Measurements from ENCODE around the gene IER2.

IER2 gene

DNA sequence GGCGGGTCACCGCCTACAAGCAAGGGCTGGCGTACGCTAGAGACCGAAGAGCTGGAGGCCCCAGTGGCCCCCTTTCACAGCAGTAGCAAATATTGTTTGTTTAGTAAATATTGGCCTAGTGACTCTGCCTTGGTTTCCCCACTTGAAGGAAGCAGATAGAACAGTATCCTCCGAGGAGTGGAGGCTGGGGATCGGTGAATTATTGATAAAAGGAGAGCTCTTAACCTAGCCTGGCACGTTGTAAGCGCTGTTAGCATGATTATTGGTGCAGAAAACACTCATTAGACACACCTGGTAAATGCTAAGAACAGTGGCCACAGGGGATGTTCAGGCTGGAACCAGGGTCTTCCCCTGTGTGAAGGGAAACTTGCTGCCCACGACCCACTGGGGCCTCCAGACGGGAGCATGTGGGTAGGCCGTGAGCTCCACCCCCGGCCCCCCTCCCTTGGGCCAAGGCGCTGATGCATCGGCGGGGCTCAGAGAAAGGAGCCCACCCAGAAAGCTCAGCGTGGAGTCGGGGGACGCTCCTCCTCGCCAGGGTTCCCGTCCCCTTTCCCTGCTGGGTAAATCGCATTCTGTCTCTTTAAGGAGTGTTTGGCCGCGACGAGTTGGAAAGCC is 2.3 kb downstream of the IER2 start:
- Histone ChIP-seq H3K4ac (ENCODE audit: low read depth in 1 of 2, low read length in 2 of 2) (peak overlapping the region; percentile 79 to 94), H2BK12ac (ENCODE audit: low read length in 2 of 2) (peak overlapping the region; percentile 49 to 83), H3K9ac (ENCODE audit: low read length) (peak overlapping the region; percentile 100), H2BK15ac (ENCODE audit: low read depth, poor library complexity, severe bottlenecking) (peak overlapping the region; percentile 92), H2BK120ac (ENCODE audit: low read depth, low read length) (peak overlapping the region; percentile 50), H3K27ac (ENCODE audit: low read length, poor library complexity, severe bottlenecking) (peak overlapping the region; percentile 77), H2BK5ac (ENCODE audit: low read depth, low read length, poor library complexity, severe bottlenecking) (peak overlapping the region; percentile 91), H4K91ac (ENCODE audit: low read length) (peak overlapping the region; percentile 48), H3K4me2 (ENCODE audit: low read length, poor library complexity, severe bottlenecking) (peak overlapping the region; percentile 71), H2AK5ac (ENCODE audit: low read length, severe bottlenecking) (peak overlapping the region; percentile 56), H3K23ac (ENCODE audit: low read length in 2 of 2) (peak overlapping the region in 1 of 2 experiments; percentile 23), H3K18ac (ENCODE audit: low read depth in 1 of 2, low read length in 2 of 2) (peak overlapping the region; percentile 17 to 94), H3K4me1 (ENCODE audit: control insufficient read depth, insufficient read depth, low read depth, low read length) (peaks cover 27% of the 10 kb centered on the region), H3K4me3 (ENCODE audit: insufficient read depth in 1 of 2, low read depth in 1 of 2, low read length in 2 of 2) (peak overlapping the region; percentile 46 to 91), H3K79me1 (replicated peaks; ENCODE audit: low read length, poor library complexity, severe bottlenecking) (peaks cover 12% of the 10 kb centered on the region), H3K27me3 (ENCODE audit: control insufficient read depth in 1 of 2, insufficient read depth in 1 of 2, low read length in 2 of 2) (no peaks in the 10 kb centered on the region), H3K9me3 (ENCODE audit: control insufficient read depth, low read length) (no peaks in the 10 kb centered on the region), H3K36me3 (ENCODE audit: control insufficient read depth in 1 of 2, insufficient read depth in 2 of 2, low read depth in 1 of 2, low read length in 2 of 2) (peaks cover 8% of the 10 kb centered on the region in 2 experiments), H2AFZ (ENCODE audit: low read depth, low read length) (no peak overlapping the region), H3K14ac (ENCODE audit: low read length in 2 of 2) (peak overlapping the region in 1 of 2 experiments; percentile 80), H4K8ac (ENCODE audit: low read length) (peak overlapping the region; percentile 85)
- DNase-seq = no peak
- under 1% methylated on average over 25 of the region's 25 CpGs for WGBS

DNA sequence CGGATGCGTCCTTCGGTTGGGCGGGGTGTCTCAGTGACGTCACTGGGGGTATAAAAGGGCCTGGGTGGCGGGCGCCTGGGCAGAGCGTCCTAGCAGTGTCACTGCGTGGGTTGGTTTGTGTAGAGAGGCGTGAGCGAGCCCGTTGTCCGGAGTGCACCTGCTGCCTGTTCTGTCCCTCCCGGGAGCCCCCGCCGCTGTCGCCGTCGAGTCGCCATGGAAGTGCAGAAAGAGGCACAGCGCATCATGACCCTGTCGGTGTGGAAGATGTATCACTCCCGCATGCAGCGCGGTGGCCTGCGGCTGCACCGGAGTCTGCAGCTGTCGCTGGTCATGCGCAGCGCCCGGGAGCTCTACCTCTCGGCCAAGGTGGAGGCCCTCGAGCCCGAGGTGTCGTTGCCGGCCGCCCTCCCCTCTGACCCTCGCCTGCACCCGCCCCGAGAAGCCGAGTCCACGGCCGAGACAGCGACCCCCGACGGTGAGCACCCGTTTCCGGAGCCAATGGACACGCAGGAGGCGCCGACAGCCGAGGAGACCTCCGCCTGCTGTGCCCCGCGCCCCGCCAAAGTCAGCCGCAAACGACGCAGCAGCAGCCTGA is 2.9 kb downstream of the IER2 start:
- under 1% methylated on average over 57 of the region's 59 CpGs for WGBS
- Histone ChIP-seq H3K27ac (ENCODE audit: low read length, poor library complexity, severe bottlenecking) (peak overlapping the region; percentile 77), H3K18ac (ENCODE audit: low read depth in 1 of 2, low read length in 2 of 2) (peak overlapping the region; percentile 88 to 97), H3K14ac (ENCODE audit: low read length in 2 of 2) (peak overlapping the region in 1 of 2 experiments; percentile 99), H4K91ac (ENCODE audit: low read length) (peak overlapping the region; percentile 76), H3K9ac (ENCODE audit: low read length) (peak overlapping the region; percentile 100), H2BK12ac (ENCODE audit: low read length in 2 of 2) (peak overlapping the region in 1 of 2 experiments; percentile 75), H3K4me1 (ENCODE audit: control insufficient read depth, insufficient read depth, low read depth, low read length) (peaks cover 27% of the 10 kb centered on the region), H2AFZ (ENCODE audit: low read depth, low read length) (no peak overlapping the region), H3K36me3 (ENCODE audit: control insufficient read depth in 1 of 2, insufficient read depth in 2 of 2, low read depth in 1 of 2, low read length in 2 of 2) (peaks cover 8% of the 10 kb centered on the region in 2 experiments), H3K4ac (ENCODE audit: low read depth in 1 of 2, low read length in 2 of 2) (peak overlapping the region; percentile 57 to 71), H3K79me1 (replicated peaks; ENCODE audit: low read length, poor library complexity, severe bottlenecking) (peaks cover 12% of the 10 kb centered on the region), H3K4me3 (ENCODE audit: insufficient read depth in 1 of 2, low read depth in 1 of 2, low read length in 2 of 2) (peak overlapping the region; percentile 91 to 95), H2BK15ac (ENCODE audit: low read depth, poor library complexity, severe bottlenecking) (peak overlapping the region; percentile 44), H2BK5ac (ENCODE audit: low read depth, low read length, poor library complexity, severe bottlenecking) (peak overlapping the region; percentile 94), H2BK120ac (ENCODE audit: low read depth, low read length) (peak overlapping the region; percentile 78), H3K4me2 (ENCODE audit: low read length, poor library complexity, severe bottlenecking) (peak overlapping the region; percentile 71), H3K23ac (ENCODE audit: low read length in 2 of 2) (peak overlapping the region; percentile 51 to 98), H2AK5ac (ENCODE audit: low read length, severe bottlenecking) (no peak overlapping the region), H4K8ac (ENCODE audit: low read length) (peak overlapping the region; percentile 54), H3K9me3 (ENCODE audit: control insufficient read depth, low read length) (no peaks in the 10 kb centered on the region), H3K27me3 (ENCODE audit: control insufficient read depth in 1 of 2, insufficient read depth in 1 of 2, low read length in 2 of 2) (no peaks in the 10 kb centered on the region)
- DNase-seq = peak; percentile 98

GRCh38 chr19:13153569-13154240 is 3.5 kb downstream of the IER2 start:
- peak overlapping the region in 1 of 2 experiments; percentile 88 for H2BK12ac ChIP-seq (ENCODE audit: low read length in 2 of 2)
- under 1% methylated on average over 68 of the region's 69 CpGs for whole genome bisulfite sequencing

More at GRCh38 chr19:13153569-13154240, 3.5 kb downstream of the IER2 start:
- peak overlapping the region; percentile 78 for H2BK120ac ChIP-seq (ENCODE audit: low read depth, low read length)
- peak overlapping the region; percentile 71 for H3K4me2 ChIP-seq (ENCODE audit: low read length, poor library complexity, severe bottlenecking)
- no peaks in the 10 kb centered on the region for H3K27me3 ChIP-seq (ENCODE audit: control insufficient read depth in 1 of 2, insufficient read depth in 1 of 2, low read length in 2 of 2)
- H3K18ac ChIP-seq (ENCODE audit: low read depth in 1 of 2, low read length in 2 of 2) = peak overlapping the region; percentile 88 to 97
- peak overlapping the region; percentile 91 to 95 for H3K4me3 ChIP-seq (ENCODE audit: insufficient read depth in 1 of 2, low read depth in 1 of 2, low read length in 2 of 2)
- no peak overlapping the region for H2AFZ ChIP-seq (ENCODE audit: low read depth, low read length)
- H3K23ac ChIP-seq (ENCODE audit: low read length in 2 of 2) = peak overlapping the region in 1 of 2 experiments; percentile 99
- H3K79me1 ChIP-seq (replicated peaks; ENCODE audit: low read length, poor library complexity, severe bottlenecking) = peaks cover 9% of the 10 kb centered on the region
- H2BK15ac ChIP-seq (ENCODE audit: low read depth, poor library complexity, severe bottlenecking) = peak overlapping the region; percentile 92
- no peak for DNase-seq
- H3K36me3 ChIP-seq (ENCODE audit: control insufficient read depth in 1 of 2, insufficient read depth in 2 of 2, low read depth in 1 of 2, low read length in 2 of 2) = peaks cover 8% of the 10 kb centered on the region in 2 experiments
- peak overlapping the region; percentile 76 for H4K91ac ChIP-seq (ENCODE audit: low read length)
- peak overlapping the region; percentile 82 for H3K27ac ChIP-seq (ENCODE audit: low read length, poor library complexity, severe bottlenecking)
- H3K4ac ChIP-seq (ENCODE audit: low read depth in 1 of 2, low read length in 2 of 2) = peak overlapping the region; percentile 71 to 95
- H3K14ac ChIP-seq (ENCODE audit: low read length in 2 of 2) = peak overlapping the region in 1 of 2 experiments; percentile 99
- peak overlapping the region; percentile 85 for H2AK5ac ChIP-seq (ENCODE audit: low read length, severe bottlenecking)
- peaks cover 27% of the 10 kb centered on the region for H3K4me1 ChIP-seq (ENCODE audit: control insufficient read depth, insufficient read depth, low read depth, low read length)
- H3K9ac ChIP-seq (ENCODE audit: low read length) = peak overlapping the region; percentile 100
- no peaks in the 10 kb centered on the region for H3K9me3 ChIP-seq (ENCODE audit: control insufficient read depth, low read length)
- H2BK5ac ChIP-seq (ENCODE audit: low read depth, low read length, poor library complexity, severe bottlenecking) = peak overlapping the region; percentile 94
- H4K8ac ChIP-seq (ENCODE audit: low read length) = peak overlapping the region; percentile 71

Data from mesenchymal stem cell (in vitro differentiated cells and primary cell).